CD4-positive, CD25-positive, alpha-beta regulatory T cell (primary cell): Measurements from ENCODE around the gene IDE. TPM values are rescaled to one million over a fixed set of nuclear protein-coding genes. Genes with fewer than 3 reads are reported as not detected.

Experiments used
- ATAC-seq, 2 donors: fragments of 150-1000 bp; cut with Tn5 transposase; one replicate each; pipeline ENCODE4 v1.10.0; 2021; ENCODE audit warnings: low read depth in 2 of 2, moderate number of reproducible peaks in 2 of 2, moderate library complexity in 1 of 2
- DNase-seq, 3 donors: peaks; one replicate each; pipeline versions ENCODE4 v3.0.0 to v3.0.0-alpha.2; 2012 to 2022; ENCODE audit warnings: mixed read lengths in 1 of 3
- H3K27ac ChIP-seq: one replicate; pipeline ENCODE4 v1.7.0; 2013; ENCODE audit warnings: mild to moderate bottlenecking, low read length; ENCODE audit not compliant: insufficient read depth, poor library complexity, severe bottlenecking
- H3K27me3 ChIP-seq: one replicate; pipeline ENCODE4 v1.7.0; 2013; ENCODE audit warnings: low read length; ENCODE audit not compliant: control insufficient read depth, insufficient read depth
- H3K36me3 ChIP-seq: one replicate; pipeline ENCODE4 v1.7.0; 2013; ENCODE audit warnings: mild to moderate bottlenecking, low read length, moderate library complexity; ENCODE audit not compliant: control insufficient read depth, insufficient read depth
- H3K4me1 ChIP-seq: 2 replicates; pipeline ENCODE4 v1.7.0; 2013; ENCODE audit warnings: mild to moderate bottlenecking, low read length; ENCODE audit not compliant: insufficient read depth, control insufficient read depth, poor library complexity, severe bottlenecking
- H3K4me3 ChIP-seq: one replicate; pipeline ENCODE4 v1.7.0; 2013; ENCODE audit warnings: low read depth, mild to moderate bottlenecking, low read length, moderate library complexity
- H3K9me3 ChIP-seq, 2 experiments: 1 replicate in 1 of 2; 2 replicates in 1 of 2; pipeline ENCODE4 v1.7.0; 2013; ENCODE audit warnings: low read length in 2 of 2, mild to moderate bottlenecking in 1 of 2, moderate library complexity in 1 of 2; ENCODE audit not compliant: control insufficient read depth in 2 of 2
- H3K27ac Mint-ChIP-seq, 3 donors: one replicate each; pipeline ENCODE4 v1.8.0; 2020 to 2022; ENCODE audit warnings: mild to moderate bottlenecking in 3 of 3, mixed read lengths in 3 of 3, moderate library complexity in 2 of 3
- H3K27me3 Mint-ChIP-seq: one replicate; pipeline ENCODE4 v1.8.0; 2022; ENCODE audit warnings: mild to moderate bottlenecking, mixed read lengths
- H3K36me3 Mint-ChIP-seq: one replicate; pipeline ENCODE4 v1.8.0; 2020; ENCODE audit warnings: mixed read lengths
- H3K4me1 Mint-ChIP-seq, 4 donors: one replicate each; pipeline ENCODE4 v1.8.0; 2020 to 2022; ENCODE audit warnings: mixed read lengths in 4 of 4, mild to moderate bottlenecking in 1 of 4
- H3K4me3 Mint-ChIP-seq, 4 donors: one replicate each; pipeline ENCODE4 v1.8.0; 2020 to 2022; ENCODE audit warnings: mild to moderate bottlenecking in 4 of 4, mixed read lengths in 4 of 4, moderate library complexity in 3 of 4
- H3K9me3 Mint-ChIP-seq, 7 donors: one replicate each; pipeline ENCODE4 v1.8.0; 2020 to 2022; ENCODE audit warnings: mixed read lengths in 7 of 7, mild to moderate bottlenecking in 3 of 7, moderate library complexity in 2 of 7
- polyA plus RNA-seq, 4 donors: library from polyadenylated mRNA; unstranded; fragments of 300-500 nt; fragmentation: Illumina TruSeq; gene quantifications; one replicate each; pipeline ENCODE4 v1.2.3, GENCODE V29; 2021
- total RNA-seq: library from RNA; stranded (reverse); gene quantifications from one replicate; pipeline ENCODE4 v1.2.3, GENCODE V29; 2022

The IDE gene
- total and polyA plus RNA-seq, 5 donors from 2014 or later: 17.0 to 38.1 (median 26.1) TPM

- Histone ChIP-seq H3K9me3 (no peaks in the 10 kb centered on the region), H3K36me3 (no peaks in the 10 kb centered on the region), H3K4me3 (no peak overlapping the region), H3K27me3 (no peaks in the 10 kb centered on the region), H3K27ac (no peak overlapping the region), H3K4me1 (no peaks in the 10 kb centered on the region)
- no peaks in the 10 kb centered on the region for H3K27me3 Mint-ChIP-seq
- H3K36me3 Mint-ChIP-seq: no peaks in the 10 kb centered on the region
- ATAC-seq (no peak), DNase-seq (no peak)
- H3K27ac Mint-ChIP-seq: no peak overlapping the region
- no peak overlapping the region for H3K4me3 Mint-ChIP-seq
- H3K4me1 Mint-ChIP-seq: no peaks in the 10 kb centered on the region
- peaks cover 0 to 2% (median 0%) of the 10 kb centered on the region in 7 donors for H3K9me3 Mint-ChIP-seq
Observed at GRCh38 chr10:92434385-92434784, 139.5 kb downstream of the IDE start.

DNA sequence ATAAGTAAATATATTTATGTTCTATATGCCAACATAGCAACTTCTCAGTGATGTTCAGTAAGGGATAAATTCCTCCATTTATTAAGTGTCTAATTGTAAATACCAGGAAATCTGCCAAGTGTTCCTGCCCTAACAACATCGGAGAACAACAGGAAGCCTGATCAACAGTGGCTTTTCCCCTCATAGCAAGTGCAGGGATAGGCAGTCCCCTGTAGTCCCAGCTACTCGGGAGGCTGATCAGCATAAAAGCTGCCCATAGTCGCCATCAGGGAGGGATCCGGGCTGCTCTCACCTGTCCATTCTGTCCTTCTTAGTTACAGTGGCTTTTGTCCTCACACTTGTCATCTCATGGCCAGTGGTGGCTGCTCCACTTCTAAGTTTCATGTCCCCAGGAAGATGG, 141.3 kb downstream of the IDE start:
- Histone ChIP-seq H3K27ac (no peak overlapping the region), H3K27me3 (no peaks in the 10 kb centered on the region), H3K9me3 (no peaks in the 10 kb centered on the region), H3K4me1 (no peaks in the 10 kb centered on the region), H3K36me3 (no peaks in the 10 kb centered on the region), H3K4me3 (no peak overlapping the region)
- DNase-seq (no peak), ATAC-seq (no peak)
- H3K27ac Mint-ChIP-seq: no peak overlapping the region
- no peaks in the 10 kb centered on the region for H3K27me3 Mint-ChIP-seq
- peaks cover 0 to 2% (median 0%) of the 10 kb centered on the region in 7 donors for H3K9me3 Mint-ChIP-seq
- no peak overlapping the region for H3K4me3 Mint-ChIP-seq
- H3K4me1 Mint-ChIP-seq: no peaks in the 10 kb centered on the region
- H3K36me3 Mint-ChIP-seq: no peaks in the 10 kb centered on the region

- H3K4me3 ChIP-seq: no peak overlapping the region
- no peaks in the 10 kb centered on the region for H3K9me3 ChIP-seq
- H3K27ac ChIP-seq: no peak overlapping the region
- H3K36me3 Mint-ChIP-seq: no peaks in the 10 kb centered on the region
- no peaks in the 10 kb centered on the region for H3K4me1 Mint-ChIP-seq
- no peak overlapping the region for H3K27ac Mint-ChIP-seq
- no peaks in the 10 kb centered on the region for H3K36me3 ChIP-seq
- ATAC-seq (no peak), DNase-seq (no peak)
- H3K27me3 ChIP-seq: no peaks in the 10 kb centered on the region
- no peak overlapping the region for H3K4me3 Mint-ChIP-seq
- no peaks in the 10 kb centered on the region for H3K4me1 ChIP-seq
- H3K9me3 Mint-ChIP-seq: peaks cover 0 to 2% (median 0%) of the 10 kb centered on the region in 7 donors
- no peaks in the 10 kb centered on the region for H3K27me3 Mint-ChIP-seq
Observed at GRCh38 chr10:92430103-92430502, 143.8 kb downstream of the IDE start.

- no peak overlapping the region for H3K4me3 Mint-ChIP-seq
- ATAC-seq: no peak
- no peaks in the 10 kb centered on the region for H3K36me3 Mint-ChIP-seq
- H3K4me3 ChIP-seq: no peak overlapping the region
- no peak overlapping the region for H3K27ac ChIP-seq
- peaks cover 0 to 7% (median 2%) of the 10 kb centered on the region in 7 donors for H3K9me3 Mint-ChIP-seq
- H3K27me3 ChIP-seq: peaks cover 18% of the 10 kb centered on the region
- H3K4me1 ChIP-seq: no peaks in the 10 kb centered on the region
- no peak for DNase-seq
- no peaks in the 10 kb centered on the region for H3K36me3 ChIP-seq
- peaks cover 37% of the 10 kb centered on the region for H3K27me3 Mint-ChIP-seq
- H3K9me3 ChIP-seq: peaks cover 2 to 6% of the 10 kb centered on the region in 2 experiments
- H3K4me1 Mint-ChIP-seq: peaks cover 0 to 4% (median 0%) of the 10 kb centered on the region in 4 donors
- no peak overlapping the region for H3K27ac Mint-ChIP-seq
Observed at GRCh38 chr10:92421550-92421949, 152.3 kb downstream of the IDE start.

DNA sequence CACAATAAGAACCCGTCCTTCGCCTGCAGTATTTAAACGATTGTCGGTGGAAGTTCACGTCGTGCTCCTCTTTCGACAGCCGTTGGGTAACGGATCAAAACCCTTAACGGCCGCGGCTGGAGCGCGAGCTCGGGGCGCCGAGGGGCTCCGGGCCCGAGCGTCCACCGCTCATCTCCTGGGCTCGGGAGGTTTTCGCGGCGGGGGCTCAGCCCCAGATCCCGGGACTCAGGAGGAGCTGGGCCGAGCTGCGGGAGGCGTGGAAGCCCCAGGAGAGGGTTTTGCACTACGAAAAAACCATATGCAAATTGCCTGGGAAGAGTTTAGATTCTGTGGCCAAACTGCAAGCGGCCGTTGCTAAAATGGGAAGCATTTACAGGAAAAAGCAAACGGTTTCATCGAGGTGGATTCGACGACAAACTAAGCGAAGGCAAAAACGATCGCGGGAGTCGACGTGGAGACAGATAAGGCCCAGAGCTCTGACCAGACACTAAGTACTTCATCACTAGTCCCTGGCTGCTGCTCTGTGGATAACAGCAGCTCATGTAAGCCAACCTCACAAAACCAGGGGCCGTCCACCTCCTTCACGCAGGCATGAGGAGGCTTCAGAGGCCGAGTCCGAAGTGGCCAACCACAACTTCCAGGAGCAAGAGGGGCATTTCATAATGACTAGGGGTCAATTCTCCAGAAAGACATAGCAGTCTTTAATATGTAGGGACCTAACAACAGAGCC, 153.2 kb downstream of the IDE start:
- H3K4me3 Mint-ChIP-seq: peak overlapping the region in 1 of 4 donors; percentile 42
- Histone ChIP-seq H3K27ac (no peak overlapping the region), H3K9me3 (peaks cover 7 to 10% of the 10 kb centered on the region in 2 experiments), H3K4me3 (no peak overlapping the region), H3K4me1 (no peaks in the 10 kb centered on the region), H3K27me3 (peaks cover 19% of the 10 kb centered on the region), H3K36me3 (no peaks in the 10 kb centered on the region)
- H3K27me3 Mint-ChIP-seq: peaks cover 44% of the 10 kb centered on the region
- H3K36me3 Mint-ChIP-seq: no peaks in the 10 kb centered on the region
- H3K9me3 Mint-ChIP-seq: peaks cover 0 to 8% (median 3%) of the 10 kb centered on the region in 7 donors
- no peak overlapping the region for H3K27ac Mint-ChIP-seq
- ATAC-seq (no peak), DNase-seq (no peak)
- H3K4me1 Mint-ChIP-seq: peaks cover 0 to 4% (median 0%) of the 10 kb centered on the region in 4 donors

DNA sequence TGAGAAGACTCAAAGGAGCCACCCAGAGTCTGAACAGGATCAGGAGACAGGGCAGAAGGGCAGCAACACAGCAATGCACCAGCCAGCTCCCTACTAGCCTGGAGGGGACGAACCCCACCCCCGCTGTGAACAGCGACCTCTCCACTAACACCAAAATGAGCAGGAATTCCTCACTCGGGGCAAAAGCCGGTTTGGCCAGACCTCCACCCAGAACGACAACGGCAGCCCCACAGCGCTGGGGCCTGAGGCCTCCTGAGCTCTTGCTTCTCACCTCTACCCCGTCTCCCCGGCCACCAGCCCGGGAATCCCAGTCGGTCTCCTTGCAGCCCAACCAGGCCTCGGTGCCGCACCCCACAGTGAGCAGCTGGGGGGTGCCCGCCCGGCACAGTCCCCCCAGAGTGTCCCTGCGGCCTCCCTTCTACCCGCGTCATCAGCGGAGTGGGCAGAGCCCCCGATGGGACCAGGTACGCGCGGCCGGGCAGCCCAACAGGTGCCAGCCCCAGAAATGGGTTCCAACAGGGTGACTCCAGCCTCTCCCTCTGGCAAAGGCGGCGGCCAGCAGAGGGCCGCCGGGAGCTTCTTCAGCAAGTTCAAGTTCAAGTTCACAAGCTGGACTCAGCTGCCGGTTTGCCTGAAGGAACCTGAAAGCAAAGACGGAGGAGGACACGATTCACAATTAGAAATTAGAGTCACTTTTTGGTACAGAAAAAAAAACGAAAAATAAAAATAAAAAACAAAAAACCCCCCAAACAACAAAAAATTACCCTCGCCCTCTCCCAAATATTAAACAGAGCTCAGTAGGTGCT, 153.9 kb downstream of the IDE start:
- Histone ChIP-seq H3K9me3 (peaks cover 7 to 10% of the 10 kb centered on the region in 2 experiments), H3K27ac (no peak overlapping the region), H3K27me3 (peaks cover 19% of the 10 kb centered on the region), H3K36me3 (no peaks in the 10 kb centered on the region), H3K4me3 (no peak overlapping the region), H3K4me1 (no peaks in the 10 kb centered on the region)
- no peak for ATAC-seq
- H3K4me3 Mint-ChIP-seq: peak overlapping the region in 1 of 4 donors; percentile 42
- peaks cover 44% of the 10 kb centered on the region for H3K27me3 Mint-ChIP-seq
- peak in 1 of 3 donors; percentile 17 for DNase-seq
- H3K4me1 Mint-ChIP-seq: peaks cover 0 to 4% (median 0%) of the 10 kb centered on the region in 4 donors
- no peaks in the 10 kb centered on the region for H3K36me3 Mint-ChIP-seq
- H3K9me3 Mint-ChIP-seq: peaks cover 0 to 8% (median 3%) of the 10 kb centered on the region in 7 donors
- no peak overlapping the region for H3K27ac Mint-ChIP-seq

DNA sequence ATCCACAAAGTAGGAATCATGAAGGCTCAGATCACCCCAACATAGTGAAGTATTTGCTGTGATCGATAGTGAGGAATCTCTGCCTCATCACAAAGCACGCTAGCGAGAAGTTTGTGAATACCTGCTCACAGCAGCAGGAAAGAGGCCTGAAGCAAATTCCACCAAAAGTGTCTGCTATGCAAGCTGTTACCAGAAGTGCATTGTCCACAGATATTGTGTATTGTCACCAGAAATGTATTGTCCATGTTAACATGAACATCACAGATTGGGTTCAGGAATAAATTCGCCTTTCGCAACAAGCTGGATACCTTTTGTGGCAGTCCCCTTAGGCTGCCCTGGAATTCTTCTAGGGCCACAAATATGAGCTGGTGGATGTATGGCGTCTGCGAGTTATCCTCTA, 155.0 kb downstream of the IDE start:
- ATAC-seq (no peak), DNase-seq (no peak)
- H3K27ac Mint-ChIP-seq: no peak overlapping the region
- Histone ChIP-seq H3K27ac (no peak overlapping the region), H3K27me3 (peaks cover 19% of the 10 kb centered on the region), H3K4me3 (no peak overlapping the region), H3K36me3 (no peaks in the 10 kb centered on the region), H3K4me1 (no peaks in the 10 kb centered on the region), H3K9me3 (peaks cover 7 to 10% of the 10 kb centered on the region in 2 experiments)
- peaks cover 39% of the 10 kb centered on the region for H3K27me3 Mint-ChIP-seq
- H3K9me3 Mint-ChIP-seq: peaks cover 0 to 8% (median 4%) of the 10 kb centered on the region in 7 donors
- no peaks in the 10 kb centered on the region for H3K36me3 Mint-ChIP-seq
- H3K4me3 Mint-ChIP-seq: no peak overlapping the region
- peaks cover 0 to 4% (median 0%) of the 10 kb centered on the region in 4 donors for H3K4me1 Mint-ChIP-seq
